Breast epithelium (tissue), 4 donors: ENCODE measurements around the gene NCS1. TPM values are rescaled to one million over a fixed set of nuclear protein-coding genes. Genes with fewer than 3 reads are reported as not detected.
A peak's percentile ranks its signal among the peaks of the same experiment; 100 is the strongest.

Source experiments
- DNase-seq, 2 donors: peaks; one replicate each; pipeline ENCODE4 v3.0.0-alpha.2; 2019; ENCODE audit warnings: low spot score in 2 of 2
- H3K27ac ChIP-seq, 2 donors: fragments of 200-600 bp; sonication (generic) in 1 of 2; one replicate each; pipeline ENCODE4 v1.5.1; 2016 to 2019; ENCODE audit warnings: mild to moderate bottlenecking in 1 of 2
- H3K27me3 ChIP-seq, 2 donors: fragments of 200-600 bp; sonication (generic) in 1 of 2; one replicate each; pipeline versions ENCODE4 v1.5.1 to v1.6.0; 2017 to 2019; ENCODE audit warnings: control low read depth in 1 of 2, mild to moderate bottlenecking in 1 of 2
- H3K36me3 ChIP-seq: fragments of 200-600 bp; one replicate; pipeline ENCODE4 v1.5.1; 2019
- H3K4me1 ChIP-seq, 2 donors: fragments of 200-600 bp; sonication (generic); one replicate each; pipeline ENCODE4 v1.5.1; 2016 to 2019; ENCODE audit warnings: control low read depth in 1 of 2
- H3K4me3 ChIP-seq, 3 donors: fragments of 200-600 bp; sonication (generic); 1 replicate in 2 of 3; 2 replicates in 1 of 3; pipeline ENCODE4 v1.5.1; 2016 to 2019; ENCODE audit warnings: mild to moderate bottlenecking in 3 of 3, moderate library complexity in 2 of 3
- H3K9me3 ChIP-seq, 2 donors: fragments of 200-600 bp; sonication (generic) in 1 of 2; one replicate each; pipeline ENCODE4 v1.5.1; 2016 to 2019; ENCODE audit warnings: control low read depth in 1 of 2
- CTCF ChIP-seq, 3 donors: fragments of 450-650 bp; IDR thresholded peaks; one replicate each; pipeline ENCODE4 v1.5.1; 2016 to 2017; ENCODE audit warnings: antibody characterized with exemption in 3 of 3, mild to moderate bottlenecking in 3 of 3, moderate library complexity in 3 of 3
- POLR2A ChIP-seq: fragments of 450-650 bp; IDR thresholded peaks from one replicate; pipeline ENCODE4 v1.6.1; 2016; ENCODE audit warnings: antibody characterized with exemption, mild to moderate bottlenecking, moderate library complexity
- POLR2AphosphoS5 ChIP-seq, 3 donors: sonication (generic); formaldehyde crosslinking; IDR thresholded peaks; one replicate each; pipeline ENCODE4 v1.6.1; 2017; ENCODE audit warnings: antibody characterized with exemption in 3 of 3
- intact Hi-C: fragments of 100-400 bp; cut with DNase I; formaldehyde crosslinking; loops from one replicate; pipeline ENCODE4 v1.15.1; 2023; ENCODE audit warnings: low total_unique reads
- total RNA-seq, 3 donors: library from RNA; depleted of rRNA; stranded (reverse); fragments of >200 nt; gene quantifications; one replicate each; pipeline ENCODE4 v1.1.0, GENCODE V29; 2016

NCS1 gene
- total RNA-seq, 3 donors from 2014 or later = 3.2 to 3.9 (median 3.4) TPM

DNA sequence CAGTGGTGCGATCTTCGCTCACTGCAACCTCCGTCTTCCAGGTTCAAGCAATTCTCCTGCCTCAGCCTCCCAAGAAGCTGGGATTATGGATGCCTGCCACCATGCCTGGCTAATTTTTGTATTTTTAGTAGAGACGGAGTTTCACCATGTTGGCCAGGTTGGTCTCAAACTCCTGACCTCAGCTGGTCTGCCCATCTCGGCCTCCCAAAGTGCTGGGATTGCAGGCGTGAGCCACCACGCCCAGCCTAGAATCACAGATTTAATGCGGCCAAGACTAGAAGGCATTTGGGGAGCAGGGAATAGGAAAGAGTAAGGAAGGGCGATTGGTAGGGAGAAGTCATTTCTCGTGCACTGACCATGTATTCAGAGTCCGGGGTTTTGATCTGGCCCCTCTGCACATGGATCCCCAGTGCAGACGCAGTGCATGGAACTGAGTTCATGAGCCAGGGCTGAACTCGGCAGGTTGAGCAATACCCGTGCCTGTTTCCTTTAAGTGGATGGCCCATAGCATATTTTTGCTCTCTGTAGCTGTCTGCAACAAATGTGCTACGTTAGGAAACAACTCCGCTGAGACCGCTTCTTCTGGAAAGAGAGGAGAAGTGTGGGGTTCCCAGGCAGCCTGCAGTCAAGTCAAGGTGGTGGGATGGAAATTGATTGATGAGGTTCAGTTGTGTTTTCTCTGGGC is 90.0 kb downstream of the NCS1 start:
- peaks cover 0 to 33% of the 10 kb centered on the region in 2 donors for H3K27me3 ChIP-seq
- no peak overlapping the region for H3K4me3 ChIP-seq
- no peaks in the 10 kb centered on the region for H3K9me3 ChIP-seq
- DNase-seq = peak in 1 of 2 donors; percentile 14
- intact Hi-C loops = no loop called here
- no peak for TF ChIP-seq POLR2AphosphoS5 (IDR thresholded peaks at IDR 0.05)
- no peak for TF ChIP-seq POLR2A
- TF ChIP-seq CTCF (IDR thresholded peaks at IDR 0.05) = no peak
- peaks cover 0 to 9% of the 10 kb centered on the region in 2 donors for H3K4me1 ChIP-seq
- H3K36me3 ChIP-seq = no peaks in the 10 kb centered on the region
- no peak overlapping the region for H3K27ac ChIP-seq

GRCh38 chr9:130262771-130263170 is 90.6 kb downstream of the NCS1 start:
- Histone ChIP-seq H3K36me3 (no peaks in the 10 kb centered on the region), H3K27me3 (peaks cover 0 to 37% of the 10 kb centered on the region in 2 donors), H3K4me1 (peaks cover 0 to 9% of the 10 kb centered on the region in 2 donors), H3K4me3 (no peak overlapping the region), H3K27ac (no peak overlapping the region), H3K9me3 (no peaks in the 10 kb centered on the region)
- intact Hi-C loops = no loop called here
- TF ChIP-seq POLR2AphosphoS5 (IDR thresholded peaks at IDR 0.05) (no peak), POLR2A (no peak), CTCF (IDR thresholded peaks at IDR 0.05) (no peak)
- DNase-seq = peak in 1 of 2 donors; percentile 9

GRCh38 chr9:130263601-130264413 is 91.6 kb downstream of the NCS1 start:
- intact Hi-C loops = no loop called here
- no peak overlapping the region for H3K27ac ChIP-seq

GRCh38 chr9:130264414-130265350 is 92.5 kb downstream of the NCS1 start:
- TF ChIP-seq CTCF (IDR thresholded peaks at IDR 0.05) = no peak
- no peak for TF ChIP-seq POLR2AphosphoS5 (IDR thresholded peaks at IDR 0.05)
- no peak for TF ChIP-seq POLR2A
- H3K36me3 ChIP-seq = no peaks in the 10 kb centered on the region
- peak in 1 of 2 donors; percentile 27 for DNase-seq
- no peak overlapping the region for H3K27ac ChIP-seq
- peaks cover 0 to 9% of the 10 kb centered on the region in 2 donors for H3K4me1 ChIP-seq
- peaks cover 0 to 37% of the 10 kb centered on the region in 2 donors for H3K27me3 ChIP-seq
- H3K4me3 ChIP-seq = peak overlapping the region in 2 of 3 donors; percentile 56 to 59
- no peaks in the 10 kb centered on the region for H3K9me3 ChIP-seq
- intact Hi-C loops = no loop called here

More at GRCh38 chr9:130263601-130264413, 91.6 kb downstream of the NCS1 start:
- Histone ChIP-seq H3K36me3 (no peaks in the 10 kb centered on the region), H3K27me3 (peaks cover 0 to 37% of the 10 kb centered on the region in 2 donors), H3K9me3 (no peaks in the 10 kb centered on the region), H3K4me1 (peaks cover 0 to 9% of the 10 kb centered on the region in 2 donors), H3K4me3 (no peak overlapping the region)
- DNase-seq = peak in 1 of 2 donors; percentile 28
- TF ChIP-seq POLR2A = no peak
- no peak for TF ChIP-seq CTCF (IDR thresholded peaks at IDR 0.05)
- TF ChIP-seq POLR2AphosphoS5 (IDR thresholded peaks at IDR 0.05) = no peak
